22Rv1 (cell line): ENCODE data around the gene APBB2.

Experiments
- H3K27ac ChIP-seq: fragments of 450-650 bp; 2 replicates; pipeline ENCODE4 v1.5.1; 2017
- ZFX ChIP-seq: fragments of 450-650 bp; IDR thresholded peaks from 2 replicates; pipeline ENCODE4 v1.6.1; 2017; ENCODE audit warnings: antibody characterized with exemption, borderline replicate concordance
- TF ChIP-seq, protein P1 (sequence below): fragments of 450-650 bp; IDR thresholded peaks from 2 replicates; pipeline ENCODE4 v1.5.1; 2017; ENCODE audit warnings: mild to moderate bottlenecking

The APBB2 gene

GRCh38 chr4:41214136-41214824 is at the start of gene APBB2:
TSS of gene APBB2 (minus strand) at chr4:41214542. CDS start at chr4:41033254, 181,288 bp downstream.
- TF ChIP-seq, protein P1, sequence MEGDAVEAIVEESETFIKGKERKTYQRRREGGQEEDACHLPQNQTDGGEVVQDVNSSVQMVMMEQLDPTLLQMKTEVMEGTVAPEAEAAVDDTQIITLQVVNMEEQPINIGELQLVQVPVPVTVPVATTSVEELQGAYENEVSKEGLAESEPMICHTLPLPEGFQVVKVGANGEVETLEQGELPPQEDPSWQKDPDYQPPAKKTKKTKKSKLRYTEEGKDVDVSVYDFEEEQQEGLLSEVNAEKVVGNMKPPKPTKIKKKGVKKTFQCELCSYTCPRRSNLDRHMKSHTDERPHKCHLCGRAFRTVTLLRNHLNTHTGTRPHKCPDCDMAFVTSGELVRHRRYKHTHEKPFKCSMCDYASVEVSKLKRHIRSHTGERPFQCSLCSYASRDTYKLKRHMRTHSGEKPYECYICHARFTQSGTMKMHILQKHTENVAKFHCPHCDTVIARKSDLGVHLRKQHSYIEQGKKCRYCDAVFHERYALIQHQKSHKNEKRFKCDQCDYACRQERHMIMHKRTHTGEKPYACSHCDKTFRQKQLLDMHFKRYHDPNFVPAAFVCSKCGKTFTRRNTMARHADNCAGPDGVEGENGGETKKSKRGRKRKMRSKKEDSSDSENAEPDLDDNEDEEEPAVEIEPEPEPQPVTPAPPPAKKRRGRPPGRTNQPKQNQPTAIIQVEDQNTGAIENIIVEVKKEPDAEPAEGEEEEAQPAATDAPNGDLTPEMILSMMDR: peak; percentile 94
- no peak for TF ChIP-seq ZFX
- peak within 1 kb of the TSS; percentile 85 for H3K27ac ChIP-seq

GRCh38 chr4:41262198-41262597 is 47.9 kb upstream of the APBB2 start:
- no peak overlapping the region for H3K27ac ChIP-seq
- TF ChIP-seq ZFX: no peak
- TF ChIP-seq, protein P1: no peak

GRCh38 chr4:41260116-41260733 is 45.9 kb upstream of the APBB2 start:
- TF ChIP-seq, protein P1: no peak
- TF ChIP-seq ZFX: no peak
- no peak overlapping the region for H3K27ac ChIP-seq

- H3K27ac ChIP-seq: peak overlapping the region; percentile 38
- TF ChIP-seq ZFX: no peak
- TF ChIP-seq, protein P1: peak; percentile 73
Observed at GRCh38 chr4:41258783-41259182, 44.4 kb upstream of the APBB2 start.

DNA sequence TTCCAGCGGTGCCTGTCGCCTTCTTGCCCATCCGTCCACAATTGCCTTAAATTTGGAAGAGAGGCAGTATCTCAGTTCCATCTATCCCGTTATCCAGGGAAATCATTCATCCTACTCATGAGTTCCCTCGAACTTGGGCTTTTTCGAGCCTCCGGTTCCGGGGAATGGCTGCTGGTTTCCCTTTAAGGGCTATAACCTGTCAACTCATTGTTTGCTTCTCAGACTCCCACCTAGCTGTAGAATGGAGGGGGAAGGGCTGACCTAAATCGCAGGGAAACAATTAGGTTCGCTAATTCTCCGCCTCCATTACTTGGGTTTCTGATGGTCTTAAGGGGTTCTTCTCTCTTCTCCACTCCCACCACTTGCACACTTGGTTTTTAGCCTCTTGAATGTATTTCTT is 43.6 kb upstream of the APBB2 start:
- peak overlapping the region; percentile 38 for H3K27ac ChIP-seq
- TF ChIP-seq, protein P1: no peak
- no peak for TF ChIP-seq ZFX

- H3K27ac ChIP-seq: no peak overlapping the region
- no peak for TF ChIP-seq ZFX
- TF ChIP-seq, protein P1: 0 out of 2 replicates have a peak, but pooled peaks have one; percentile 6
Observed at GRCh38 chr4:41257257-41257901, 43.0 kb upstream of the APBB2 start.
